Esophagus squamous epithelium (tissue), 5 donors: Measurements from ENCODE around the gene PIK3C2B. TPM values are rescaled to one million over a fixed set of nuclear protein-coding genes. Genes with fewer than 3 reads are reported as not detected.
A peak's percentile ranks its signal among the peaks of the same experiment; 100 is the strongest.
"Not testable (repeated sequence)": the region's sequence is repeated elsewhere in the genome, so short reads cannot be mapped to it uniquely, and the experiment has no call there.

ENCODE experiments used
- DNase-seq: peaks from one replicate; lab custom pipeline; 2025; lab: John Stamatoyannopoulos, UW
- H3K27ac ChIP-seq, 4 donors: fragments of 200-600 bp; sonication (generic); one replicate each; pipeline ENCODE4 v1.5.1; 2016 to 2019; ENCODE audit warnings: mild to moderate bottlenecking in 1 of 4
- H3K27me3 ChIP-seq, 4 donors: fragments of 200-600 bp; sonication (generic); 1 replicate in 3 of 4; 2 replicates in 1 of 4; pipeline versions ENCODE4 v1.5.1 to v1.6.0; 2017 to 2021; ENCODE audit warnings: antibody characterized with exemption in 1 of 4
- H3K36me3 ChIP-seq, 3 donors: fragments of 200-600 bp; sonication (generic); one replicate each; pipeline ENCODE4 v1.5.1; 2016 to 2019
- H3K4me1 ChIP-seq, 3 donors: fragments of 200-600 bp; sonication (generic); one replicate each; pipeline ENCODE4 v1.5.1; 2017 to 2019
- H3K4me3 ChIP-seq, 4 donors: fragments of 200-600 bp; sonication (generic); 1 replicate in 3 of 4; 2 replicates in 1 of 4; pipeline ENCODE4 v1.5.1; 2016 to 2019; ENCODE audit warnings: mild to moderate bottlenecking in 2 of 4, moderate library complexity in 1 of 4
- H3K9me3 ChIP-seq, 3 donors: fragments of 200-600 bp; sonication (generic); one replicate each; pipeline ENCODE4 v1.5.1; 2016 to 2019
- CTCF ChIP-seq, 6 experiments: fragments of 450-650 bp in 4 of 6; fragments of 200-600 bp in 2 of 6; sonication (generic) in 2 of 6; IDR thresholded peaks; one replicate each; pipeline ENCODE4 v1.5.1; 2016 to 2019; ENCODE audit warnings: antibody characterized with exemption in 6 of 6, mild to moderate bottlenecking in 4 of 6, moderate library complexity in 4 of 6
- POLR2A ChIP-seq, 4 donors: fragments of 450-650 bp; IDR thresholded peaks; one replicate each; pipeline ENCODE4 v1.6.1; 2017; ENCODE audit warnings: antibody characterized with exemption in 4 of 4, mild to moderate bottlenecking in 4 of 4, moderate library complexity in 3 of 4
- whole genome bisulfite sequencing, 2 donors: methylation state at CpG; one replicate each; pipeline ENCODE4 v1.1.5; 2018; 5-methylcytosine and 5-hydroxymethylcytosine counted together
- intact Hi-C: fragments of 100-400 bp; cut with DNase I; formaldehyde crosslinking; loops from one replicate; pipeline ENCODE4 v1.15.0; 2022
- total RNA-seq, 4 donors: library from RNA; depleted of rRNA; stranded (reverse); fragments of >200 nt; gene quantifications; one replicate each; pipeline ENCODE4 v1.1.0, GENCODE V29; 2016
- donor health status: DM: yes; HTN: yes; CAD: no.

The PIK3C2B gene
- total RNA-seq, 4 donors from 2014 or later, result 19.4 to 40.2 (median 21.3) TPM

GRCh38 chr1:204491655-204492054 is 3.0 kb downstream of the PIK3C2B start:
- peaks cover 0 to 26% (median 0%) of the 10 kb centered on the region in 3 donors for H3K36me3 ChIP-seq
- peak overlapping the region in 2 of 4 donors; percentile 65 to 73 for H3K4me3 ChIP-seq
- no peaks in the 10 kb centered on the region for H3K9me3 ChIP-seq
- H3K27ac ChIP-seq, result peak overlapping the region in 3 of 4 donors; percentile 87 to 95 (median 94)
- no peaks in the 10 kb centered on the region for H3K27me3 ChIP-seq
- TF ChIP-seq POLR2A (IDR thresholded peaks at IDR 0.05) (no peak), CTCF (IDR thresholded peaks at IDR 0.05) (no peak)
- DNase-seq, result no peak
- intact Hi-C loops, result loop anchor here (5.0 kb wide), 1 partner anchor 44 kb away; no protein-coding TSS in a partner anchor
- peaks cover 17 to 72% (median 26%) of the 10 kb centered on the region in 3 donors for H3K4me1 ChIP-seq

DNA sequence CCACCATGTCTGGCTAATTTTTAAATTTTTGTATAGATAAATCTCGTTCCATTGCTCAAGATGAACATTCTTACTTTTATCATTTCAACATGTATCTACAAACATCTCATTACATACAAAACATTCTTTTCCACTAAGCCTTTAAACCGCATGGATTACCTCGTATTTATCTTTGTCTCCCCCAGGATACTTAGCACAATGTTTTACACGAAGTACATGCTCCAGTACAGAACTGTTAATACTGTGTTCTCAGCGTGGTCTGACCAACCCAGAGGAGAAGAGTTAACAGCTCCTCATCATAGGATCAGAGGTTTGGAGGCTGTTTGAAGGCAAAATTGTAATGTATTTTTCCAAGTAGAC is 7.4 kb downstream of the PIK3C2B start:
- Histone ChIP-seq H3K36me3 (peaks cover 0 to 26% (median 0%) of the 10 kb centered on the region in 3 donors), H3K27ac (peak overlapping the region in 1 of 4 donors; percentile 10), H3K4me3 (no peak overlapping the region), H3K9me3 (no peaks in the 10 kb centered on the region), H3K27me3 (no peaks in the 10 kb centered on the region), H3K4me1 (peaks cover 7 to 79% (median 17%) of the 10 kb centered on the region in 3 donors)
- no peak for DNase-seq
- intact Hi-C loops, result no loop called here
- 39 to 40% methylated on average over 5 of the region's 5 CpGs for WGBS, 2 donors
- no peak for TF ChIP-seq POLR2A (IDR thresholded peaks at IDR 0.05)

DNA sequence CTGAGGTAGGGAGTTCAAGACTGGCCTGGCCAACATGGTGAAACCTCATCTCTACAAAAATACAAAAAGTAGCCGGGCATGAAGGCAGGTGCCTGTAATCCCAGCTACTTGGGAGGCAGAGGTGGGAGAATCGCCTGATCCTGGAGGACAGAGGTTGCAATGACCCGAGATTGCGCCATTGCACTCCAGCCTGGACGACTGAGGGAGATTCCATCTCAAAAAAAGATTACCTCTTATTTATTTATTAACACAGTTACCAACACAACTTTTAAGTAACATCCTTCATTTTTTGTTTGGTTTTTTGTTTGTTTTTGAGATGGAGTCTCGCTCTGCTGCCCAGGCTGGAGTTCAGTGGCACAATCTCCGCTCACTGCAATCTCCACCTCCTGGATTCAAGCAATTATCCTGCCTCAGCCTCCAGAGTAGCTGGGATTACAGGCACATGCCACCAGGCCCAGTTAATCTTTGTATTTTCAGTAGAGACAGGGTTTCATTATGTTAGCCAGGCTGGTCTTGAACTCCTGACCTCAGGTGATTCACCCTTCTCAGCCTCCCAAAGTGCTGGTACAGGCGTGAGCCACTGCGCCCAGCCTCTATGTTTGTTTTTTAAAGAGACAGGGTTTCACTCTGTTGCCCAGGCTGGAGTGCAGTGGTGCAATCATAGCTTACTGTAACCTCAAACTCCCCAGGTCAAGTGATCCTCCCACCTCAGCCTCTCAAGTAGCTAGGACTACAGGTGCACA is 7.9 kb downstream of the PIK3C2B start:
- DNase-seq, intact Hi-C loops, H3K27me3 ChIP-seq, H3K4me3 ChIP-seq, H3K9me3 ChIP-seq: not testable (repeated sequence)
- peaks cover 0 to 26% (median 0%) of the 10 kb centered on the region in 3 donors for H3K36me3 ChIP-seq
- peak overlapping the region in 1 of 4 donors; percentile 10 for H3K27ac ChIP-seq
- peaks cover 2 to 79% (median 17%) of the 10 kb centered on the region in 3 donors for H3K4me1 ChIP-seq
- WGBS, 2 donors, result 74 to 76% methylated on average over 9 of the region's 9 CpGs

GRCh38 chr1:204483791-204484190 is 10.8 kb downstream of the PIK3C2B start:
- TF ChIP-seq CTCF (IDR thresholded peaks at IDR 0.05), result no peak
- TF ChIP-seq POLR2A (IDR thresholded peaks at IDR 0.05), result no peak
- no peak overlapping the region for H3K27ac ChIP-seq
- no peak for DNase-seq
- no peaks in the 10 kb centered on the region for H3K9me3 ChIP-seq
- WGBS, 2 donors, result 71 to 77% methylated on average over 7 of the region's 7 CpGs
- no peak overlapping the region for H3K4me3 ChIP-seq
- intact Hi-C loops, result no loop called here
- H3K4me1 ChIP-seq, result peaks cover 22 to 85% (median 44%) of the 10 kb centered on the region in 3 donors
- H3K27me3 ChIP-seq, result no peaks in the 10 kb centered on the region
- peaks cover 0 to 9% (median 0%) of the 10 kb centered on the region in 3 donors for H3K36me3 ChIP-seq

DNA sequence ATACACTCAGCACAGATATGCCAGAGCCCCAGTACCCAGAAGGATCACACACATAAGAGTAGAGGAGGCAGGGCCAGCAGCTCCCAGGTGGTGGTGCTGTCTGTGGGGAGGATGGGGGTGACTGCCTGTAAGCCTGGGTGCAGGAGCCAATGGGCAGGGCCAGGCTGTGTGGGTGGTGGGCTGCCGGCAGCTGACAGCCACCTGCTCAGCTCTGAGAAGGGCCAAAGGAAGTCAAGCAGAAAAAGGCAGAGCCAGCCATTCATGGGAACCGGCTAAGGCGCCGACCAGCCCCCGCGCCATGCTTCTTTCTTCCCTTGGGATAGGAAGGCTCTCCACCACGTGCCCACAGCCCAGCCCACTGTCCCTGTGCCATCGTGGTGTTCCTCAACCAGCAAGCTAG is 14.1 kb downstream of the PIK3C2B start:
- TF ChIP-seq CTCF (IDR thresholded peaks at IDR 0.05) (no peak), POLR2A (IDR thresholded peaks at IDR 0.05) (no peak)
- peak overlapping the region in 3 of 4 donors; percentile 41 to 51 (median 44) for H3K27ac ChIP-seq
- peaks cover 41 to 92% (median 69%) of the 10 kb centered on the region in 3 donors for H3K4me1 ChIP-seq
- DNase-seq, result no peak
- H3K9me3 ChIP-seq, result no peaks in the 10 kb centered on the region
- 55 to 71% methylated on average over 7 to 8 of the region's 8 CpGs for WGBS, 2 donors
- peaks cover 0 to 4% (median 0%) of the 10 kb centered on the region in 3 donors for H3K36me3 ChIP-seq
- intact Hi-C loops, result no loop called here
- no peaks in the 10 kb centered on the region for H3K27me3 ChIP-seq
- H3K4me3 ChIP-seq, result no peak overlapping the region

- WGBS, 2 donors, result 61 to 68% methylated on average over 5 to 7 of the region's 13 CpGs
- no peak for DNase-seq
Observed at GRCh38 chr1:204479387-204480136, 15.0 kb downstream of the PIK3C2B start.

More at GRCh38 chr1:204479387-204480136, 15.0 kb downstream of the PIK3C2B start:
- Histone ChIP-seq H3K27me3 (no peaks in the 10 kb centered on the region), H3K27ac (peak overlapping the region; percentile 40 to 59 (median 46)), H3K9me3 (no peaks in the 10 kb centered on the region), H3K36me3 (peaks cover 0 to 7% (median 0%) of the 10 kb centered on the region in 3 donors), H3K4me1 (peaks cover 41 to 86% (median 71%) of the 10 kb centered on the region in 3 donors), H3K4me3 (no peak overlapping the region)
- no peak for TF ChIP-seq CTCF (IDR thresholded peaks at IDR 0.05)
- no peak for TF ChIP-seq POLR2A (IDR thresholded peaks at IDR 0.05)
- intact Hi-C loops, result no loop called here
